Prostate gland (tissue), 2 donors: ENCODE results near the gene PACS1.

ENCODE experiments used
- CTCF ChIP-seq, 4 experiments: fragments of 200-600 bp in 2 of 4; fragments of 450-650 bp in 2 of 4; sonication (generic) in 2 of 4; IDR thresholded peaks; 1 replicate in 3 of 4; 2 replicates in 1 of 4; pipeline ENCODE4 v1.5.1; 2016 to 2019; ENCODE audit warnings: antibody characterized with exemption in 4 of 4, mild to moderate bottlenecking in 2 of 4, moderate library complexity in 2 of 4
- POLR2AphosphoS5 ChIP-seq: sonication (generic); formaldehyde crosslinking; IDR thresholded peaks from one replicate; pipeline ENCODE4 v1.6.1; 2017; ENCODE audit warnings: antibody characterized with exemption

- no peak for TF ChIP-seq CTCF (IDR thresholded peaks at IDR 0.05)
- no peak for TF ChIP-seq POLR2AphosphoS5
Observed at GRCh38 chr11:66172146-66172545, 102.1 kb downstream of the PACS1 start.
